Mesenchymal stem cell (in vitro differentiated cells and primary cell): ENCODE data around the gene PLTP.

Experiments
- DNase-seq: peaks from one replicate; pipeline ENCODE4 v3.0.0-alpha.2; 2013
- H2AFZ ChIP-seq: one replicate; pipeline ENCODE4 v1.6.1; 2013; ENCODE audit warnings: low read depth, mild to moderate bottlenecking, control low read depth, inconsistent platforms, low read length, moderate library complexity
- H2AK5ac ChIP-seq: 2 replicates; pipeline ENCODE4 v1.6.1; 2013; ENCODE audit warnings: low read length, moderate library complexity, mild to moderate bottlenecking, inconsistent platforms; ENCODE audit not compliant: severe bottlenecking
- H2BK120ac ChIP-seq: one replicate; pipeline ENCODE4 v1.6.1; 2013; ENCODE audit warnings: low read depth, mild to moderate bottlenecking, inconsistent platforms, low read length, moderate library complexity
- H2BK12ac ChIP-seq, 2 experiments: one replicate each; pipeline ENCODE4 v1.6.1; 2013; ENCODE audit warnings: inconsistent platforms in 2 of 2, low read length in 2 of 2, mild to moderate bottlenecking in 2 of 2, moderate library complexity in 2 of 2, control low read depth in 1 of 2
- H2BK15ac ChIP-seq: one replicate; pipeline ENCODE4 v1.6.1; 2013; ENCODE audit warnings: mild to moderate bottlenecking, low read depth, inconsistent platforms; ENCODE audit not compliant: poor library complexity, severe bottlenecking
- H2BK5ac ChIP-seq: 2 replicates; pipeline ENCODE4 v1.6.1; 2013; ENCODE audit warnings: low read depth, mild to moderate bottlenecking, low read length, control low read depth, inconsistent platforms; ENCODE audit not compliant: poor library complexity, severe bottlenecking
- H3K14ac ChIP-seq, 2 experiments: one replicate each; pipeline ENCODE4 v1.6.1; 2013; ENCODE audit warnings: inconsistent platforms in 2 of 2, low read length in 2 of 2, control low read depth in 1 of 2, mild to moderate bottlenecking in 1 of 2, moderate library complexity in 1 of 2
- H3K18ac ChIP-seq, 2 experiments: one replicate each; pipeline ENCODE4 v1.6.1; 2013; ENCODE audit warnings: inconsistent platforms in 2 of 2, low read length in 2 of 2, control low read depth in 1 of 2, low read depth in 1 of 2, mild to moderate bottlenecking in 1 of 2
- H3K23ac ChIP-seq, 2 experiments: one replicate each; pipeline ENCODE4 v1.6.1; 2013; ENCODE audit warnings: inconsistent platforms in 2 of 2, low read length in 2 of 2, mild to moderate bottlenecking in 2 of 2, moderate library complexity in 2 of 2, control low read depth in 1 of 2
- H3K27ac ChIP-seq: 2 replicates; pipeline ENCODE4 v1.5.1; 2013; ENCODE audit warnings: mild to moderate bottlenecking, moderate library complexity, low read length, control low read depth, inconsistent platforms; ENCODE audit not compliant: poor library complexity, severe bottlenecking
- H3K27me3 ChIP-seq, 2 experiments: 2 replicates each; pipeline versions ENCODE4 v1.6.1 to v1.7.0; 2013; ENCODE audit warnings: low read length in 2 of 2, mild to moderate bottlenecking in 2 of 2, moderate library complexity in 2 of 2, control low read depth in 1 of 2, inconsistent platforms in 1 of 2; ENCODE audit not compliant: control insufficient read depth in 1 of 2, insufficient read depth in 1 of 2
- H3K36me3 ChIP-seq, 2 experiments: 2 replicates each; pipeline versions ENCODE4 v1.6.1 to v1.7.0; 2013; ENCODE audit warnings: low read length in 2 of 2, control low read depth in 1 of 2, inconsistent platforms in 1 of 2, low read depth in 1 of 2, mild to moderate bottlenecking in 1 of 2; ENCODE audit not compliant: insufficient read depth in 2 of 2, control insufficient read depth in 1 of 2
- H3K4ac ChIP-seq, 2 experiments: one replicate each; pipeline ENCODE4 v1.6.1; 2013; ENCODE audit warnings: inconsistent platforms in 2 of 2, low read length in 2 of 2, mild to moderate bottlenecking in 2 of 2, moderate library complexity in 2 of 2, control low read depth in 1 of 2, low read depth in 1 of 2
- H3K4me1 ChIP-seq: 2 replicates; pipeline ENCODE4 v1.6.1; 2013; ENCODE audit warnings: low read depth, low read length, control low read depth; ENCODE audit not compliant: control insufficient read depth, insufficient read depth
- H3K4me2 ChIP-seq: 2 replicates; pipeline ENCODE4 v1.6.1; 2013; ENCODE audit warnings: low read length, mild to moderate bottlenecking, inconsistent platforms; ENCODE audit not compliant: poor library complexity, severe bottlenecking
- H3K4me3 ChIP-seq, 2 experiments: 2 replicates each; pipeline versions ENCODE4 v1.5.1 to v1.7.0; 2013; ENCODE audit warnings: low read length in 2 of 2, mild to moderate bottlenecking in 2 of 2, control low read depth in 1 of 2, low read depth in 1 of 2; ENCODE audit not compliant: insufficient read depth in 1 of 2
- H3K79me1 ChIP-seq: replicated peaks from 2 replicates; pipeline ENCODE4 v1.6.1; 2013; ENCODE audit warnings: mild to moderate bottlenecking, control low read depth, low read length, inconsistent platforms; ENCODE audit not compliant: poor library complexity, severe bottlenecking
- H3K9ac ChIP-seq: 2 replicates; pipeline ENCODE4 v1.7.0; 2013; ENCODE audit warnings: mild to moderate bottlenecking, low read length, moderate library complexity
- H3K9me3 ChIP-seq: 2 replicates; pipeline ENCODE4 v1.7.0; 2013; ENCODE audit warnings: mild to moderate bottlenecking, low read length; ENCODE audit not compliant: control insufficient read depth
- H4K8ac ChIP-seq: one replicate; pipeline ENCODE4 v1.6.1; 2013; ENCODE audit warnings: inconsistent platforms, mild to moderate bottlenecking, low read length, moderate library complexity
- H4K91ac ChIP-seq: one replicate; pipeline ENCODE4 v1.6.1; 2013; ENCODE audit warnings: mild to moderate bottlenecking, low read length, inconsistent platforms
- WGBS: methylation state at CpG from one replicate; pipeline ENCODE4 v1.1.7; 2013; ENCODE audit warnings: mixed read lengths; 5-methylcytosine and 5-hydroxymethylcytosine counted together

Gene PLTP

DNA sequence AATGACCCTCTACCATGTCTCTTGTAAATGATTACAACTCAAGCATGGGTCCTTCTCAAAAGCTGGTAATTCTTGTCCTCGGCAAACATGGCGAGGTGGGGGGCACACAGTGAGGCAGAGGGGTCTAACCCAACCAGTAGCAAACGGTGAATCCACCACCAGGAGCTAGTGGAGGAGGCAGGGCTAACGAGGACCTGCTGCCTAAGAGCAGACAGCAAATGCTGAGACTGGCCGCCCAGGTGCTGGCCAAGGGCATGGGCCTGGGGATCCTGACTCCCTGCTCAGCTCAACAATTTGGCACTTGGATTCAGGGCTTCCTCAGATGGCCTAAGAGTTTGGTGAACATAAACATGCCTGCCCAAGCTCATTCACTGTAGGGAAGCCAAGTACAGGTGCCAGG is 40.9 kb upstream of the PLTP start:
- H2BK120ac ChIP-seq = no peak overlapping the region
- no peak overlapping the region for H4K91ac ChIP-seq
- H3K27ac ChIP-seq = no peak overlapping the region
- no peak overlapping the region for H2BK15ac ChIP-seq
- H3K9ac ChIP-seq = no peak overlapping the region
- no peak overlapping the region for H3K23ac ChIP-seq
- 92% methylated on average over 5 of the region's 5 CpGs for WGBS
- DNase-seq = no peak
- H3K4me3 ChIP-seq = no peak overlapping the region
- H3K18ac ChIP-seq = no peak overlapping the region
- H3K4me1 ChIP-seq = peaks cover 10% of the 10 kb centered on the region
- no peak overlapping the region for H2AK5ac ChIP-seq
- no peak overlapping the region for H3K4me2 ChIP-seq
- H3K27me3 ChIP-seq = no peaks in the 10 kb centered on the region
- no peaks in the 10 kb centered on the region for H3K9me3 ChIP-seq
- H2AFZ ChIP-seq = no peak overlapping the region
- H4K8ac ChIP-seq = no peak overlapping the region
- H3K4ac ChIP-seq = no peak overlapping the region
- no peak overlapping the region for H2BK12ac ChIP-seq
- H2BK5ac ChIP-seq = no peak overlapping the region
- peaks cover 10% of the 10 kb centered on the region for H3K79me1 ChIP-seq
- H3K36me3 ChIP-seq = peaks cover 77 to 88% of the 10 kb centered on the region in 2 experiments
- no peak overlapping the region for H3K14ac ChIP-seq

- Histone ChIP-seq H3K79me1 (peaks cover 10% of the 10 kb centered on the region), H3K18ac (no peak overlapping the region), H2BK5ac (no peak overlapping the region), H4K8ac (no peak overlapping the region), H3K4ac (no peak overlapping the region), H3K14ac (no peak overlapping the region), H3K4me1 (peaks cover 10% of the 10 kb centered on the region), H3K9me3 (no peaks in the 10 kb centered on the region), H3K27me3 (no peaks in the 10 kb centered on the region), H2BK15ac (no peak overlapping the region), H2BK12ac (no peak overlapping the region), H3K9ac (no peak overlapping the region), H2AFZ (no peak overlapping the region), H2BK120ac (no peak overlapping the region), H4K91ac (no peak overlapping the region), H3K23ac (no peak overlapping the region), H2AK5ac (no peak overlapping the region), H3K27ac (no peak overlapping the region), H3K36me3 (peaks cover 77 to 88% of the 10 kb centered on the region in 2 experiments), H3K4me2 (no peak overlapping the region), H3K4me3 (no peak overlapping the region)
- DNase-seq = no peak
- 92% methylated on average over 19 of the region's 19 CpGs for WGBS
Observed at GRCh38 chr20:45951925-45952834, 40.2 kb upstream of the PLTP start.

- Histone ChIP-seq H3K36me3 (peaks cover 85 to 90% of the 10 kb centered on the region in 2 experiments), H3K79me1 (peaks cover 10% of the 10 kb centered on the region), H3K4me1 (peaks cover 21% of the 10 kb centered on the region), H3K4me3 (no peak overlapping the region), H2AK5ac (no peak overlapping the region), H4K91ac (no peak overlapping the region), H2BK5ac (no peak overlapping the region), H3K4ac (no peak overlapping the region), H3K9ac (no peak overlapping the region), H3K18ac (no peak overlapping the region), H2BK12ac (no peak overlapping the region), H3K27me3 (no peaks in the 10 kb centered on the region), H2BK120ac (no peak overlapping the region), H4K8ac (peak overlapping the region; percentile 12), H3K9me3 (no peaks in the 10 kb centered on the region), H3K14ac (no peak overlapping the region), H3K23ac (no peak overlapping the region), H2AFZ (no peak overlapping the region), H2BK15ac (no peak overlapping the region), H3K4me2 (no peak overlapping the region), H3K27ac (no peak overlapping the region)
- DNase-seq = no peak
- WGBS = 98% methylated on average over 9 of the region's 9 CpGs
Observed at GRCh38 chr20:45950330-45950646, 38.3 kb upstream of the PLTP start.

- no peak overlapping the region for H3K4ac ChIP-seq
- H3K9ac ChIP-seq = no peak overlapping the region
- H2BK120ac ChIP-seq = no peak overlapping the region
- H3K18ac ChIP-seq = no peak overlapping the region
- H2BK15ac ChIP-seq = no peak overlapping the region
- no peak overlapping the region for H2BK12ac ChIP-seq
- no peak overlapping the region for H3K27ac ChIP-seq
- WGBS = 94% methylated on average over 13 of the region's 13 CpGs
- DNase-seq = no peak
- H2BK5ac ChIP-seq = no peak overlapping the region
- no peak overlapping the region for H3K4me3 ChIP-seq
- no peak overlapping the region for H2AK5ac ChIP-seq
- no peak overlapping the region for H2AFZ ChIP-seq
- peaks cover 10% of the 10 kb centered on the region for H3K79me1 ChIP-seq
- no peaks in the 10 kb centered on the region for H3K9me3 ChIP-seq
- no peaks in the 10 kb centered on the region for H3K27me3 ChIP-seq
- H3K36me3 ChIP-seq = peaks cover 90 to 93% of the 10 kb centered on the region in 2 experiments
- no peak overlapping the region for H4K91ac ChIP-seq
- H3K23ac ChIP-seq = no peak overlapping the region
- peaks cover 24% of the 10 kb centered on the region for H3K4me1 ChIP-seq
- H4K8ac ChIP-seq = no peak overlapping the region
- H3K4me2 ChIP-seq = no peak overlapping the region
- H3K14ac ChIP-seq = no peak overlapping the region
Observed at GRCh38 chr20:45949542-45950329, 37.8 kb upstream of the PLTP start.
